IPS DF 4.7 (cell line): Measurements from ENCODE around the gene BBS2.

Experiments
- DNase-seq: peaks from one replicate; pipeline ENCODE4 v3.0.0-alpha.2; 2013; ENCODE audit warnings: low spot score; ENCODE audit errors: extremely low read depth

BBS2 gene

GRCh38 chr16:56477096-56477878 is 42.5 kb downstream of the BBS2 start:
- DNase-seq: no peak

DNA sequence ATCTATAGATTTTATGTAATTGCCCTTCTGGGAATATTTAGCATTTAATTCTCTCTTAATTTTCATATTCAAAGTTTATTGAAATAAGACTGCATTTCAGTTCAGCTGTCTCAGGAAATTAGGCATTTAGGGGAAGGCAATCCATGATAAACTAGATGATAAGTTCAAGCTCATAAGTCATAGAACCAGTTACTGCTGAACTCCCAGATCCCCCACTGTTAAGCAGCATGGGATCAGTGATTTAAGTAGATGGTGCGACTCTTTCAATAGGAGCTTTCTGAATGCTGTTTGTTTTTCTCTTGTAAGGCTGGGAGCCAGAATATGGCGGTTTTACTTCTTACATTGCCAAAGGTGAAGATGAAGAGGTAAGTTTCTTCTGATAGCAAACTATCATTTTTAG is 44.6 kb downstream of the BBS2 start:
- DNase-seq: no peak

DNA sequence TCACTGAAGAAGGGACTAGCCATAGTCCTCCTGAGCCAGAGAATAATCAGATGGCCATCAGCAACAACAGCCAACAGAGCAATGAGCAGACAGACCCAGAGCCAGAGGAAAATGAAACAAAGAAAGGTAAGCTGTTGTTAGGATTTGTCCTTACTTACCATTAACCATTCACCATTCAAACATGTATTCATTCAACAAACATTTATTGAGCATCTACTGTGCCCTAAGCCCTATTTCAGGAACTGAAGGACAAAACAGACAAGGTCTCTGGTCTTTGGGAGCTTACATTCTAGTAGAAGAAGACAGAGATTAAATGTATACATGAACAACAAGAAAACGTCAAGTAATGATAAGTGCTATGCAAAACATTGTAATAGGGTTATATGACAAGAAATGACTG is 49.2 kb downstream of the BBS2 start:
- DNase-seq: no peak

DNA sequence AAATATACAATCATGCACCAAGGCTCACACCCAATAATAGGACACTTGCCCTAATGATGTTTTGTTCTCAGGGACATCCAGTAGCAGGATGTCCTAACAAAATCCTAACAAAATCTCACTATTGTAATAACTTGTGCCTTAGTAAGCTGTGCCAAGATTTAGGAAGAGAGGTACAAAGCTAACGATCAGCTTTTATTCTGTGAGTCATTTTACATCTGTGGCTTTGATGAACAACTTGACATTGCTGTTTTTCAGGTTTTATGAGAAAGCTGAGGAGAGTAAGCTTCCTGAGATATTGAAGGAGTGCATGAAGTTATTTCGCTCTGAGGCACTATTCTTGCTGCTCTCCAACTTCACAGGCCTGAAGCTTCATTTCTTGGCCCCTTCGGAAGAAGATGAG is 49.6 kb downstream of the BBS2 start:
- DNase-seq: no peak

- no peak for DNase-seq
Measured at GRCh38 chr16:56469748-56470147, 50.1 kb downstream of the BBS2 start.

DNA sequence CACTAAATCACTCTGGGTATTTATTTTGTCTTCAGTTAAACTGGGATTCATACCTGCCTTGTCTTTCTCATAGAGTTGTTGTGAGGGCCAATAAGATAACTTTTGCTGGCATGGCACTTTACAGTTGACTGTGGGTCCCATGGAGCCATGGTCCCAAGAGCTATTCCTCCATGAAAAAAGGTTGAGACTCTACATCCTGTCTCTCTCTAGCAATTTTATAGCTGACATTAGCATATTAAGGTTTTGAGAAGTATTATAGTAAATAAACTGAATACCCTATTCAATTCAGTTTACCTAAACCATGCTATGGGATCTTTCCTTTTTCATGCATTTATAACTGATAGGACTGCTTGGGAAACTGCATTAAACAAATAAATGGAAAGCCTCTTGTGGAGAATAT is 51.0 kb downstream of the BBS2 start:
- DNase-seq: no peak

GRCh38 chr16:56466344-56466743 is 53.5 kb downstream of the BBS2 start:
- no peak for DNase-seq

DNA sequence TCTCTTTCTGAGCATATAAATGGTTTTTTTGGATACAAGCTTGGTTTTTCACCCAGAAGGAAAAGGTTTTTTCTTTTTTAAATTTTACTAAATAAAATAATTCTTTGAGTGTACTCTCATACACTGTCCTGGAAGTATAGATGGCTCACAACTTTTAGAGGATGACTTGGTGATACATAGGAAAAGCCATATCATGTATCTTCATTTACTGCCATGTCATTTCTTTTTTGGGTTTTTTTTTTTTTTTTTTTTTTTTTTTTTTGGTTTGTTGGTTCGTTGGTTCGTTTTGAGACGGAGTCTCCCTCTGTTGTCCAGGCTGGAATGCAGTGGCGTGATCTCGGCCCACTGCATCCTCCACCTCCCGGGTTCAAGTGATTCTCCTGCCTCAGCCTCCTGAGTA is 56.7 kb downstream of the BBS2 start:
- DNase-seq: no peak

- DNase-seq: no peak
Measured at GRCh38 chr16:56462064-56462796, 57.6 kb downstream of the BBS2 start.

DNA sequence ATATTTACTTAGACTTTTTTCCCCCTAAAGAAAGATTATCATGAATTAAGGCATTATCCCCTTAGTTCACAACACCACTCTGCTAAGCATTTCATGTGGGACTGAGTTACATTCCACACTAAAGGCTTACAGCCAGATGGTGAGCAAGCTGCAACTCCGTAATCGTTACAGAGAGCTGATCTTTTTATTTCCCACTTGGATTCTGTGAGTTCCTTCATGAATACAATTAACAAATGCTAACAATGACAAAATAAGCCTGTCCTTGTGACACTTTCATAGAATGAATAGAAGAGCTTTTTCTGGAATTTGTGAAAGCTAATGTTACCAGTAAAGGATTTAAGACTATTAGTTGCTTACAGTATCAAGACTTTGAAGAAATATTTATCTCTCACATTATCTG is 59.7 kb downstream of the BBS2 start:
- no peak for DNase-seq

- no peak for DNase-seq
Measured at GRCh38 chr16:56457927-56458470, 61.8 kb downstream of the BBS2 start.

- no peak for DNase-seq
Measured at GRCh38 chr16:56451753-56452689, 67.8 kb downstream of the BBS2 start.

DNA sequence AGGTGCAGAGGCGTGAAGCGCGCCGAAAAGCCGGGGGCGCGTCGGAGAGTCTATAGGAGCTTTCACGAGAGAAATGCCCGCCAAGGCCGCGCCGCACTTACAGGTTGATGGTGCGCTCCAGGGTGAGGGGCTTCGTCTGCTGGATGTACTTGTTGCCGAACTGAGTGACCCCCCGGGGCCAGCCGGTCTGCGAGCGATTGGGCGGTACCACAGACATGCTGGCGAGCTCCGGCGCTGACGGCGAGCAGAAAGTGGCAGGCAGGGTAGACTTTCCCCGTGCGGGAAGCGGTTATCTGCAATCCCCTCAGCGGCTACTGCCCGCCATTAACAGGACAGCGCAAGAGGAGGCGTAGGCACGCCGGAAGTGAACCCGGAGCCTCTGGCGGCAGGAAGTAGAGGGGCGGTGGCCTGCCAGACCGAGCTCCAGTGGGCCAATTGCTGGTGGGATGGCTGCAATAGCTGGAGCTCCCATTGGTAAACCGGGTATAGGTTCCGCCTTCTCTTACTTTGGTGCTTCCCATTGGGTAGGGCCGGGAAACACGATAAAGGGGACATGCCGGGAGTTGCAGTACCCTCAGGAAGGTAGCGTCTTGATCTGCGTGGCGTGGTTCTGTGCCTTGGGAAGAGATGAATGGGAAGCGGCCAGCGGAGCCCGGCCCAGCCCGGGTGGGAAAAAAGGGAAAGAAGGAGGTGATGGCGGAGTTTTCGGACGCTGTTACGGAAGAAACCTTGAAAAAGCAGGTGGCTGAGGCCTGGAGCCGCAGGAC is 68.7 kb downstream of the BBS2 start, which contains the start of the genes NUDT21 and OGFOD1:
Gene NUDT21, minus strand, starts transcription at position 347 of the 767 bp plus-strand sequence. Its CDS starts 130 bp downstream, at position 217.
Gene OGFOD1, plus strand, starts transcription at position 569 of the 767 bp plus-strand sequence. Its CDS starts 59 bp downstream, at position 628.
- peak; percentile 93 for DNase-seq

DNA sequence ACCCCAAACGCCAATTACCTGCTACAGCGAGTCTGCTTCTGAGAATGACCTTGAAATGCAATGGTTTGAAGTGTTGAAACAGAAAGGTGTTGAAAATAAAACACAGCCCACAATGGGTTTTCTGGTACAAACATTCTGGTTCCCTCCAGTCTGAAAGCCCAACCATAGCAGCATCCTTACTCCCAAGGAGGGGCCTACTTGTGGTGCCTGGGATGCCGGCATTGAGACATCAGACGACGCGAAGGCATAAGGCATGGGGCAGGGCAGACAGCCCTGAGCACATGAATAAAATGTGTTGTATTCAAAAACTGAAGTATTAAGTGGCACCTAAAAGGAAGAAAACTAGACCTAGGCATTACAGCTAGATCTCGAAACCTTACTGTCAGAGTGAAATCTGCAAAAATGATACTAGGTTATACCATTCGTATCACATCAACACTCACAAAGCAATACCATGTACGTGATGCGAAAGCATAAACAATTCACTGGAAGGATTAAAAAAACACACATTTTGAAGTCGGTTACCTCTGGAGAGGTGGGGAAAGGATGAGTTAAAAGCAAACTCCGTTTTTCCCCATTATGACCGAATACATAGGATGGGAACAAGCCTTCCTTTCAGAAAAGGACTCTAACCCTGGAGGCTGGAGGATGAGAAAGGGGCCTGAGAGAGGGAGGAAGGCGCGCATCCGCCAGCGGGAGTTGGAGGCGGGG is 69.4 kb downstream of the BBS2 start:
- DNase-seq: no peak

DNA sequence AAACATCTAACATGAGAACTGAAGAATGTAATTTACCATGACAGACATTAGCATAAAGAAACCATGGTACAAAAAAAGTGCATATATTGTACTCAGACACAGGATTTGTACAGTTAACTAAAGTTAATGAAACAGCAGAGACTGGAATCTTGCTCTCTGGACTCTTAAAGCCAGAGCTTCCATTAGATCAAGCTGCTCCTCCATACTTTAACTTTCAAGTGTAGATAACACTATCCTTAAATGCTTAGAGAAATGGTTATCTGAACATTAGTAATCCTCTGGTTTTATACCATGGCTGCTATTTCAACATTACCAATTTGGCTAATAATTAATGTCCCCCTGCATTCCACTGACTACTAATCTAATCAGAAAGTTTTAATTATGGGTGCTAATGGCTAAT is 71.8 kb downstream of the BBS2 start:
- DNase-seq: no peak

DNA sequence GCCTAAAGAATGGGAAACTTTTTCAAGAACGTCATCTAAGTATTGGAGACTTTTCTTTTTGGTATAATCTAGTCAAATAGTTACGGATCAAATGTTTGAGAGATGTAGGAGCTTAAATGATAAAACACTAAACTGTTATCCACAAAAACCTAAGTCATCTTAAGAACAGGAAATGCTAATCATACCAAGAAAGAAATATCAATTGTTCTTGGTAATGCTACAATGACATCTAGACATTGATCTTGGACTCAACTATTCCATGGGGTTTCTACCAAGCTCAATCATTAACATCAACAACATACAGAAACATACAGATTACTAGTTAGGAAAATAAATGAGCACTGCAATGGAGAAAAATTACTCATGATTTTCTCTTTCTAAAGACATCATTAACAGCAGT is 72.5 kb downstream of the BBS2 start:
- no peak for DNase-seq

GRCh38 chr16:56438038-56438437 is 81.8 kb downstream of the BBS2 start:
- no peak for DNase-seq

- no peak for DNase-seq
Measured at GRCh38 chr16:56436258-56436657, 83.6 kb downstream of the BBS2 start.
